GM12878 (cell line): Measurements from ENCODE around the gene FNDC3A. TPM values are rescaled to one million over a fixed set of nuclear protein-coding genes. Genes with fewer than 3 reads are reported as not detected.

ENCODE experiments used
- ATAC-seq: fragments of 200-7000 bp; cut with Tn5 transposase; 3 replicates; pipeline ENCODE4 v1.9.1; 2020; ENCODE audit warnings: mild to moderate bottlenecking, moderate library complexity
- BruUV-seq: library from RNA; stranded (reverse); fragments of 400-500 nt; replicated peaks from 2 replicates; lab custom pipeline; 2021; lab: Mats Ljungman, UMichigan
- CTCF ChIA-PET: fragments of 300-600 bp; sonication (Branson Sonifier 250); formaldehyde crosslinking; extraction: SDS; loops from one replicate; lab custom pipeline; 2021; ENCODE audit warnings: inconsistent platforms; lab: Yijun Ruan, JAX
- POLR2A ChIA-PET: fragments of 350-600 bp; formaldehyde crosslinking; extraction: SDS; loops from one replicate; lab custom pipeline; 2021; ENCODE audit warnings: inconsistent platforms; lab: Charles Lee
- RAD21 ChIA-PET: fragments of 300-600 bp; sonication (Branson Sonifier 250); formaldehyde crosslinking; loops from one replicate; lab custom pipeline; 2023; ENCODE audit warnings: antibody characterized with exemption; ENCODE audit not compliant: unreplicated experiment; lab: Charles Lee
- SMC1A ChIA-PET: fragments of 300-600 bp; sonication (Branson Sonifier 250); formaldehyde crosslinking; loops from one replicate; lab custom pipeline; 2023; ENCODE audit not compliant: unreplicated experiment, uncharacterized antibody; lab: Charles Lee
- DNase-seq: peaks from one replicate; pipeline ENCODE4 v3.0.0-alpha.2; 2011; ENCODE audit warnings: low read depth, low spot score
- FAIRE-seq: peaks from 3 replicates; lab custom pipeline; 2011; peaks lifted over from hg19 to GRCh38; lab: Jason Lieb, UNC
- H2AFZ ChIP-seq: 2 replicates; pipeline ENCODE4 v1.6.0; 2011; ENCODE audit warnings: low read depth, low read length, control low read depth; ENCODE audit not compliant: control insufficient read depth
- H3K27ac ChIP-seq: 2 replicates; pipeline ENCODE4 v1.5.1; 2011; ENCODE audit warnings: control low read depth; ENCODE audit not compliant: control insufficient read depth, insufficient read depth
- H3K27me3 ChIP-seq, 2 experiments: replicated peaks in 1 of 2; 2 replicates each; pipeline versions ENCODE4 v1.6.0 to v1.6.1; 2011; ENCODE audit warnings: low read length in 1 of 2; ENCODE audit not compliant: control insufficient read depth in 2 of 2, insufficient read depth in 2 of 2
- H3K36me3 ChIP-seq, 2 experiments: 2 replicates each; pipeline ENCODE4 v1.5.1; 2011; ENCODE audit warnings: low read length in 1 of 2; ENCODE audit not compliant: control insufficient read depth in 2 of 2, insufficient read depth in 2 of 2
- H3K4me1 ChIP-seq: 2 replicates; pipeline ENCODE4 v1.6.1; 2011; ENCODE audit warnings: mild to moderate bottlenecking, low read length, moderate library complexity, mixed read lengths; ENCODE audit not compliant: control insufficient read depth, insufficient read depth
- H3K4me2 ChIP-seq: 2 replicates; pipeline ENCODE4 v1.6.0; 2011; ENCODE audit warnings: control low read depth; ENCODE audit not compliant: control insufficient read depth, insufficient read depth
- H3K4me3 ChIP-seq: fragments of 200-600 bp; sonication (generic); 2 replicates; pipeline ENCODE4 v1.5.1; 2016
- H3K79me2 ChIP-seq: 2 replicates; pipeline ENCODE4 v1.6.0; 2011; ENCODE audit warnings: low read length; ENCODE audit not compliant: control insufficient read depth, insufficient read depth
- H3K9ac ChIP-seq: 2 replicates; pipeline ENCODE4 v1.8.0; 2011; ENCODE audit warnings: low read length, control low read depth, mixed read lengths; ENCODE audit not compliant: control insufficient read depth, insufficient read depth
- H3K9me3 ChIP-seq: replicated peaks from 3 replicates; pipeline ENCODE4 v1.5.1; 2011; ENCODE audit warnings: mild to moderate bottlenecking, low read length; ENCODE audit not compliant: control insufficient read depth, insufficient read depth
- H4K20me1 ChIP-seq: 2 replicates; pipeline ENCODE4 v1.6.0; 2011; ENCODE audit not compliant: control insufficient read depth, insufficient read depth
- CBFB ChIP-seq: IDR thresholded peaks from 2 replicates; pipeline ENCODE4 v1.6.1; 2016; ENCODE audit warnings: antibody characterized with exemption, low read depth
- DPF2 ChIP-seq: fragments of 450-650 bp; IDR thresholded peaks from 2 replicates; pipeline ENCODE4 v1.6.1; 2017; ENCODE audit warnings: mild to moderate bottlenecking
- ETV6 ChIP-seq, 2 experiments: fragments of 450-650 bp in 1 of 2; IDR thresholded peaks in 1 of 2; conservative IDR thresholded peaks in 1 of 2; 2 replicates each; pipeline ENCODE4 v1.6.1; 2014; ENCODE audit warnings: antibody characterized with exemption in 1 of 2, borderline replicate concordance in 1 of 2, low read depth in 1 of 2, mild to moderate bottlenecking in 1 of 2, moderate library complexity in 1 of 2
- FOS ChIP-seq: IDR thresholded peaks from 3 replicates; pipeline ENCODE4 v1.6.1; 2011; ENCODE audit warnings: borderline replicate concordance; ENCODE audit not compliant: insufficient read length; ENCODE audit errors: extremely low read depth
- GATAD2B ChIP-seq: fragments of 450-650 bp; conservative IDR thresholded peaks from 2 replicates; pipeline ENCODE4 v1.6.1; 2017; ENCODE audit warnings: low read depth, mild to moderate bottlenecking, moderate library complexity
- HDAC6 ChIP-seq: fragments of 200-600 bp; sonication (generic); IDR thresholded peaks from one replicate; pipeline ENCODE4 v1.8.0; 2017; ENCODE audit warnings: antibody characterized with exemption; ENCODE audit not compliant: unreplicated experiment
- IKZF2 ChIP-seq, 2 experiments: fragments of 450-650 bp; IDR thresholded peaks; 2 replicates each; pipeline ENCODE4 v1.6.1; 2017; ENCODE audit warnings: mild to moderate bottlenecking in 2 of 2, moderate library complexity in 2 of 2
- IRF3 ChIP-seq: fragments of 450-650 bp; IDR thresholded peaks from 2 replicates; pipeline ENCODE4 v1.6.1; 2014; ENCODE audit warnings: mild to moderate bottlenecking
- NFYB ChIP-seq: IDR thresholded peaks from 2 replicates; pipeline ENCODE4 v1.6.1; 2011; ENCODE audit warnings: low read depth, mild to moderate bottlenecking, low read length, improper control_type of control experiment, moderate library complexity; ENCODE audit not compliant: insufficient read depth
- SMC3 ChIP-seq: IDR thresholded peaks from 2 replicates; pipeline ENCODE4 v1.6.1; 2011; ENCODE audit warnings: low read length, improper control_type of control experiment, borderline replicate concordance
- TAF1 ChIP-seq: IDR thresholded peaks from 2 replicates; pipeline ENCODE4 v1.6.1; 2011; ENCODE audit warnings: mild to moderate bottlenecking, low read depth, low read length, borderline replicate concordance
- TARDBP ChIP-seq: IDR thresholded peaks from 2 replicates; pipeline ENCODE4 v1.6.1; 2016; ENCODE audit warnings: borderline replicate concordance
- YBX1 ChIP-seq: fragments of 450-650 bp; IDR thresholded peaks from 2 replicates; pipeline ENCODE4 v1.6.1; 2016; ENCODE audit warnings: antibody characterized with exemption
- ZNF217 ChIP-seq: fragments of 450-650 bp; IDR thresholded peaks from 2 replicates; pipeline ENCODE4 v1.6.1; 2017; ENCODE audit warnings: antibody characterized with exemption, mild to moderate bottlenecking
- ZNF274 ChIP-seq: IDR thresholded peaks from one replicate; pipeline ENCODE4 v1.8.0; 2011; ENCODE audit not compliant: insufficient read length, insufficient read depth
- WGBS: methylation state at CpG from one replicate; pipeline ENCODE4 v1.1.6; 2016; ENCODE audit warnings: low lambda C conversion rate; ENCODE audit not compliant: insufficient replicate concordance, insufficient coverage; ENCODE audit errors: missing lambda C conversion rate; 5-methylcytosine and 5-hydroxymethylcytosine counted together
- in situ Hi-C: fragments of 300-500 bp; cut with MboI; formaldehyde crosslinking; loops from 9 replicates; pipeline ENCODE4 v1.14.3; 2018; ENCODE audit warnings: mixed read lengths
- intact Hi-C: fragments of 100-400 bp; cut with micrococcal nuclease; formaldehyde crosslinking; loops from one replicate; pipeline ENCODE4 v1.14.2; 2022; ENCODE audit not compliant: unreplicated experiment
- polyA plus RNA-seq, 11 experiments: library from polyadenylated mRNA; depleted of rRNA in 4 of 11; unstranded in 6 of 11; stranded (reverse) in 5 of 11; fragments of >200 nt; fragmentation: Nextera tagmentation in 4 of 11; fragmentation: Illumina TruSeq in 1 of 11; extraction: Ambion mirVana in 4 of 11; extraction: Trizol in 1 of 11; gene quantifications; 1 replicate in 1 of 11; 2 replicates in 10 of 11; pipeline versions ENCODE4 v1.2.1 to v1.2.3, GENCODE V29; 2011 to 2016; ENCODE audit warnings: inconsistent platforms in 2 of 11, missing spikeins in 2 of 11, low read depth in 1 of 11
- total RNA-seq, 4 experiments: library from RNA; depleted of rRNA in 3 of 4; stranded (reverse); fragments of >200 nt in 3 of 4; fragmentation: Illumina TruSeq in 1 of 4; extraction: Trizol in 1 of 4; gene quantifications; 2 replicates each; pipeline versions ENCODE4 v1.2.1 to v1.2.3, GENCODE V29; 2013 to 2021
- TF ChIP-seq, protein P1 (sequence below): IDR thresholded peaks from 2 replicates; pipeline ENCODE4 v1.6.1; 2011; ENCODE audit warnings: mild to moderate bottlenecking, low read depth, low read length, moderate library complexity; ENCODE audit not compliant: insufficient replicate concordance
- TF ChIP-seq, protein P2 (sequence below): fragments of 450-650 bp; IDR thresholded peaks from 2 replicates; pipeline ENCODE4 v1.6.1; 2017; ENCODE audit warnings: borderline replicate concordance

Gene FNDC3A
- total and polyA plus RNA-seq, 10 of the 15 experiments (the other 5 are each of a cell fraction or from before 2014, with no cell fraction given): 6.3 to 46.4 (median 22.8) TPM

DNA sequence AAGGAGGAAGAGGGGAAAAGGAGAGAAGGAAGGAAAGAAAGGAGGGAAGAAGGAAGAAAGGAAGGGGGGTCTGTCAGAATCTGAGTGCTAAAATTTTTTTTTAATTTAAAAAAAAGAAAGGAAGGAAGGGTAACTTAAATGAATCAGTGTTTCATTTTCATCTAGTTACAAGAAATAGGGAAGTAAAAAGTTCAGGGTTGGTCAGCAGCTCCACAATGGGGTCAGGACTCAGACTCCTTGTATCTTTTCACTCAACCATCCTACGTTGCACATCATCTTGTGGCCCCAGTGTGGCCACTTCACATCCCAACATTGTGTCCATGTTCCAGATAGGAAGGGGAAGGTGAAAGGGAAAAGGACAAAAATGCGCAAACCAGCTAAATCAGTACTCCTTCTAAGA, 14.3 kb upstream of the FNDC3A start (continued):
- TF ChIP-seq ETV6 (conservative IDR thresholded peaks at IDR 0.05 in 1 of 2, IDR thresholded peaks at IDR 0.05 in 1 of 2; ENCODE audit: borderline replicate concordance in 1 of 2, low read depth in 1 of 2): no peak

- FAIRE-seq: no peak
- H2AFZ ChIP-seq: no peak overlapping the region
- WGBS: 52% methylated on average over 4 of the region's 4 CpGs
- TF ChIP-seq ZNF274: no peak
- TF ChIP-seq FOS: no peak
- TF ChIP-seq GATAD2B: no peak
- no peak for TF ChIP-seq ZNF217
- no peak for TF ChIP-seq TAF1
- no peak for TF ChIP-seq NFYB
- no peak for TF ChIP-seq CBFB
- no peak for TF ChIP-seq IRF3
- TF ChIP-seq HDAC6: no peak
- TF ChIP-seq SMC3: no peak
- no peak for TF ChIP-seq TARDBP
- TF ChIP-seq IKZF2 (IDR thresholded peaks at IDR 0.05): no peak
- TF ChIP-seq, protein P1, sequence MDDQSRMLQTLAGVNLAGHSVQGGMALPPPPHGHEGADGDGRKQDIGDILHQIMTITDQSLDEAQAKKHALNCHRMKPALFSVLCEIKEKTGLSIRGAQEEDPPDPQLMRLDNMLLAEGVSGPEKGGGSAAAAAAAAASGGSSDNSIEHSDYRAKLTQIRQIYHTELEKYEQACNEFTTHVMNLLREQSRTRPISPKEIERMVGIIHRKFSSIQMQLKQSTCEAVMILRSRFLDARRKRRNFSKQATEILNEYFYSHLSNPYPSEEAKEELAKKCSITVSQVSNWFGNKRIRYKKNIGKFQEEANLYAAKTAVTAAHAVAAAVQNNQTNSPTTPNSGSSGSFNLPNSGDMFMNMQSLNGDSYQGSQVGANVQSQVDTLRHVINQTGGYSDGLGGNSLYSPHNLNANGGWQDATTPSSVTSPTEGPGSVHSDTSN: no peak
- no peak for TF ChIP-seq DPF2
- TF ChIP-seq ETV6 (conservative IDR thresholded peaks at IDR 0.05 in 1 of 2, IDR thresholded peaks at IDR 0.05 in 1 of 2; ENCODE audit: borderline replicate concordance in 1 of 2, low read depth in 1 of 2): no peak
- TF ChIP-seq YBX1: no peak
- TF ChIP-seq, protein P2, sequence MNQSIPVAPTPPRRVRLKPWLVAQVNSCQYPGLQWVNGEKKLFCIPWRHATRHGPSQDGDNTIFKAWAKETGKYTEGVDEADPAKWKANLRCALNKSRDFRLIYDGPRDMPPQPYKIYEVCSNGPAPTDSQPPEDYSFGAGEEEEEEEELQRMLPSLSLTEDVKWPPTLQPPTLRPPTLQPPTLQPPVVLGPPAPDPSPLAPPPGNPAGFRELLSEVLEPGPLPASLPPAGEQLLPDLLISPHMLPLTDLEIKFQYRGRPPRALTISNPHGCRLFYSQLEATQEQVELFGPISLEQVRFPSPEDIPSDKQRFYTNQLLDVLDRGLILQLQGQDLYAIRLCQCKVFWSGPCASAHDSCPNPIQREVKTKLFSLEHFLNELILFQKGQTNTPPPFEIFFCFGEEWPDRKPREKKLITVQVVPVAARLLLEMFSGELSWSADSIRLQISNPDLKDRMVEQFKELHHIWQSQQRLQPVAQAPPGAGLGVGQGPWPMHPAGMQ: no peak
- no peaks in the 10 kb centered on the region for H3K4me1 ChIP-seq
- ChIA-PET RAD21 (no interaction called here), POLR2A (no interaction called here), SMC1A (no interaction called here), CTCF (no interaction called here)
- no peaks in the 10 kb centered on the region for H3K79me2 ChIP-seq
- intact Hi-C loops: no loop called here
- no peak for DNase-seq
- no peak overlapping the region for H3K9ac ChIP-seq
- in situ Hi-C loops: no loop called here
- H3K27ac ChIP-seq: no peak overlapping the region
- H3K36me3 ChIP-seq: no peaks in the 10 kb centered on the region
- no peak overlapping the region for H3K4me2 ChIP-seq
- no peak for ATAC-seq
- H3K9me3 ChIP-seq: no peaks in the 10 kb centered on the region; the same call in 1 of the 3 replicates
- H3K27me3 ChIP-seq: no peaks in the 10 kb centered on the region
- H4K20me1 ChIP-seq: no peaks in the 10 kb centered on the region
- no TSS peak for BruUV-seq
- H3K4me3 ChIP-seq: no peak overlapping the region
Measured at GRCh38 chr13:48962281-48962680, 13.4 kb upstream of the FNDC3A start.
